NCI-H1694 treated with DMSO at 0.1 percent for 48 hours (cell line): Measurements from ENCODE around the gene ERH.
"Not testable (repeated sequence)": the region's sequence is repeated elsewhere in the genome, so short reads cannot be mapped to it uniquely, and the experiment has no call there.

Source experiments
- DNase-seq: peaks from one replicate; lab custom pipeline; 2025; lab: John Stamatoyannopoulos, UW

The ERH gene

DNA sequence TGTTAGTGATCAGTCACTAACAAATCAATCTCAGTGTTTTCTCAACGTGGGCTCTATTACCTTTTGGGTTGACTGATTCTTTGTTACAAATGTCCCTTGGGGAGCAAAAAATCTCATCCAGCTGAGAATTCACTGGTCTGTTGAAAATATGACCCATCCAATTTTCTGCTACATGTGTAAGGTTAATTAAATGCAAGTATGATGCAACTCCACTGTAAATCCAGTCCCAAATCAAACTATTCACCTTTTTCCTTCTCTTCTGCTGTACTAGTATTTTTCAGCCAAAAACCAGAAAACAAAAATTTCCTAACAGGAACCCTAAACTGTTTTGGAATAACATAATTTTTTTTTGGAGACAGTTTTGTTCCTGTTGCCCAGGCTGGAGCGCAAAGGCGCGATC, 2.2 kb downstream of the ERH start:
- DNase-seq = no peak

DNA sequence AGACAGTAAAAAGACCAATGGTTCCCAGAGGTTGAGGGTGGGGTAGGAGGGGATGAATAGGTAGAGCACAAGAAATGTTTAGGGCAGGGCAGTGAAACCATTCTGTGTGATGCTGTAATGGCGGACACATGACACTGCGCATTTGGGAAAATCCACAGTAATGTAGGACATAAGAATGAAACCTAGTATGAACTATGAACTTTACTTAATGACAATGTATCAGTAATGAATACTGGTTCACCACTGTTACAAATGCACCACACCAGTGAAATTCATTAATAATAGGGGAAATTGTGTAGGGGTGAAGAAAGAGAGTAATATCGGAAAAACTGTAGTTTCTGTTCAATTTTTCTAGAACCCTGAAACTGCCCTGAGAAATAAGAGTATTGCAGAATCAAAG, 5.6 kb downstream of the ERH start:
- no peak for DNase-seq

DNA sequence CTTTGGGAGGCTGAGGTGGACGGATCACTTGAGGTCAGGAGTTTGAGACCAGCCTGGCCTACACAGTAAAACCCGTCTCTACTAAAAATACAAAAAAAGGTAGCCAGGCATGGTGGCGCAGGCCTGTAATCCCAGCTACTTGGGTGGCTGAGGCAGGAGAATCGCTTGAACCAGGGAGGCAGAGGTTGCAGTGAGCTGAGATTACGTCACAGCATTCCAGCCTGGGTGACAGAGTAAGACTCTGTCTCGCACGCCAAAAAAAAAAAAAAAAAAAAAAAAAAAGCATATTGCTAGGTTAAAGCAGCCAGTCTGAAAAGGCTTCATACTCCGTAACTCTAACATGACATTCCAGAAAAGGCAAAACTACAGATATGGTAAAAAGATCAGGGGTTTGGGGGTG, 6.7 kb downstream of the ERH start:
- DNase-seq = not testable (repeated sequence)

DNA sequence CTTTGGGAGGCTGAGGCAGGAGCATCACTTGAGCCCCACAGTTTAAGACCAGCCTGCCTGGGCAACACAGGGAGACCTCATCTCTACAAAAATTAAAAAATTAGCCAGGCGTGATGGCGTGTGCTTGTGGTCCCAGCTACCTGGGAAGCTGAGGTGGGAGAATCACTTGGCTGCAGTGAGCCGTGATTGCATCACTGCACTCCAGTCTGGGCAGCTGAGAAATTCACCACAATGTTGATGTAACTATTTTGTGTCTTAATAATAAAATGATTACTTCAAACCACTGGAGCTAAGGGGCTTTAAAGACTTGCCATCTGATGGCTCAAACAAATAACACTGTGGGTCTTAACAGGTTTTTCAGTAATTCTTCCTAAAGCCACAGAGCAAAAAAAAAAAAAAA, 10.8 kb downstream of the ERH start:
- DNase-seq = no peak

DNA sequence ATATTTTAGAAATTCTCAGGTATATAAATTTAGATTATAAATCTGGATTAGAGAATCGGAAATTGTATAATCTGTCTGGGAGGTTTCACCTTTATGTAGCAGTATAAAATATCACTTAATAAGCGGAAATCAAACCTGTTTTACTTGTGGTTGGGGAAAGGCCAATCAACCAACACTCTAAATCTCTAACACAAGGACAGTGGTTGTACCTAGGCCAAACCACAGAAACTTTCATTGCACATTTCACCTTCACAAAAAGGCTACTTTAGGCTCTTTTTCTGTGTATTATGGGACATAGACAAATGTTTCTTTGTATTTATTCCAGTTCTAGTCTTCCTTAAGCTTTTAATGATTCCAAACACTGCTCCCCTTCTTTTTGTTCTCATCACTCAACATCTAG, 19.8 kb downstream of the ERH start:
- no peak for DNase-seq

DNA sequence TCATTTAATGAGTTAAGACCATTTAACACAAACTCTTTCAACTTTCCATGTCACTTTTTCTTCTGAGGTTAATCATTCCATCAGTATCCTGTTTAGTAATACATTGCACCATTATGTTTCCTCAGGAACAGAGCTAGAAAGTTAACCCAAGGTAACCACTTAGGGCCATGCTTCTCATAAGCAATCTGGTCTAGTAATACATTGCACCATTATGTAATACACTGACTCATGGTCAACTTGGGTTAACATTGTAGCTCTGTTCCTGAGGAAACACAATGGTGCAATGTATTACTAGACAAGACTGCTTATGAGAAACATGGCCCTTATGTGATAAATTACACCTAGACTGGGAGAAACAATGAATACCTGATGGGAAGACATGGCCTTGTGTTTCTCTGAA, 21.7 kb downstream of the ERH start:
- no peak for DNase-seq

DNA sequence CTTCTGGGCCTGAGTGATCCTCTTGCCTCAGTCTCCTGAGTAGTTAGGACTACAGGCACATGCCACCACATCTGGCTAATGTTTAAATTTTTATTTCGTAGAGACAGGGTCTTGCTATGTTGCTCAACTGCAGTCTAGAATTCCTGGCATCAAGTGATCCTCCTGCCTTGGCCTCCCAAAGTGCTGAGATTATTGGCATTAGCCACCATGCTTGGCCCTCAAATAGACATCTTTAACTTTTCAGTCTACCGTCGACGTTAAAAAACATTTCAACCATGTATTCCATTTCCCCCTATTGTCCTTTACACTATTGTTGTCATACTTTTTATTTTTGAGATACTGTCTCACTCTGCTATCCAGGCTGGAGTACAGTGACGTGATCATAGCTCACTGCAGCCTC, 22.4 kb downstream of the ERH start:
- no peak for DNase-seq

DNA sequence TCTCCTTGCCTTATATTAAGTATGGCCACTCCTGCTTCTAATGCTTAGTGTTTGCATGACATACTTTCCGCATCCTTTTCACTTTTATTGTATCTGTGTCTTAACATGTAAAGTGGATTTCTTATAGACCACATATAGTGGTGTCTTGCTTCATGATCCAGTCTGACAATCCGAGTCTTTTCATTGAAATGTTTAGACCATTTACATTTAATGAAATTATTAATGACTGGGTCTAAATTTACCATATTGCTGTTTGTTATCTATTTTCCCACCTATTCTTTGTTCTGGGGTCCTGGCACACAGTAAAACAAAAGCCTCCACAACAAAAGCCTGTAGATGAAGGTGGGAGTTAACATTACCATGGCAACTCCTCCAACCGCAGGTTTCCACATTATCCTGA, 22.9 kb downstream of the ERH start:
- DNase-seq = no peak

DNA sequence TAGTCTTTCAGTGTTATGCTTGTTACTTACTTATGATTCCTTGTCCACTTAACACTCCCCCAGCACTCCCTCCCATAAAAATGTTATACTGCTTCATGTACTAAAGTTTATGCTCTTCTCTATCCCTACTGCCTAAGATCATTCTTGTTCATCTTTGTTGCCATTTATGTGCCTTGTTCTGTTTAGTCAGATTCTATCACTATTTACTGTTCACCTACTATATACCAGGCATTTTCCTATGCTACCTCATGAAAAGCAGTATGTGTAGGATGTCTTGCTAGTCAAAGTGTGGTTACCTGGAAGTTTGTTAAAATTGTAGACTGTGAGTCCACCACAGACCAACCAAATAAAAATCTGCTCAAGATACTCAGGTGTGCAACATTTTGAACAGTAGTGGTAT, 23.9 kb downstream of the ERH start:
- DNase-seq = no peak

DNA sequence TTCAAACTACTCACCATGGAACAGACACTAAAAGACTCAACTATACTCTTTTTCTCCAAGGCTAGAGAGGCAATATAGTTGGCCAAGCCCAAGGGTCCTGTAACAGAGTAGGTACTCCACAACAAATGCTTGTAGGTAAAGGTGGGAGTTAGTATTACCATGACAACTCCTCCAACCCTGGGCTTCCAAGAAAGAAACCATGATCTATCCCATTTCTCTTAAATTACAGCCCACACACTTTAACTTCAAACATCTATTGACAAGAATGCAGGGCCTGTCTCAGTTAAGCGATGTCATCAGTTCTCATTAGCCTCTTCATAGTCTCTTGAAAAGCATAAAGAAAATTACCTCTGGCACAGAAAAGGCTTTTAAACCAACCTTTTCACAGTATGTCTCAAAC, 25.0 kb downstream of the ERH start:
- no peak for DNase-seq

DNA sequence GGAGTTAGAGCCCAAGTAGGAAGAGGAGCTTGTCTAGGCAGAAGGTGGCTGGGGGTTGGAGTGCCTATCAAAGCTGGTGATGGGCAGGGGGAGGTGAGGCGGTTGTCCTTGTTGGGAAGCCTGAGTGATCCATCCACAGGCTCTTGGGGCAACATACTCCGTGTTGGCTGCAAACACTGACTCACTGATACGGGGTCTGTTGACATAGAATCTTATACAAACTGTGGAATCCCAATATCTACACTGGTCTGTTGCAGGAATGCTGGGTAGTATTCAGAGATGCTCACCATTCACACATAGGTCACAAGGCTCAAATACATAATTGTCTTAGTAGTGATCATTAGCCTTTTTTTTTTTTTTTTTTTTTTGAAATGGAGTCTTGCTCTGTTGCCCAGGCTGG, 26.0 kb downstream of the ERH start:
- DNase-seq = no peak

DNA sequence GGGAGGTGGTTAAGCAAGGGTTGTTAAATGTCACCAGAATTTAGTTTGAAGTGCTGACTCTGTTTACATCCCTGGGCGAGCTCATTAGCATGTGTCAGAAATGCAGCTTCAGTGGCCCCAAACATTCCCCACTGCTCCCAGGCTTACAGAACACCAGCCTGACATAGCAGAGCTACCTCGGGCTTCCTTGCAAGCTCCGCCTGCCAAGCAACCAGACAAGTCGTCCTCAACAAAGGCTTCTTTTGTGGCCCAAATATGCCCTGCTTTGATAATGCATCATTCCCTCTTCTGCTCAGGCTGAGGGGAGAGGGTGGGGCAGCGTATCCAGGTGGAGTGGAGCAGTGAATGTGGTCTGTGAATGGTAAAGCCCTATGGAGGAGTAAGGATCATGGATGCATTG, 28.0 kb downstream of the ERH start:
- no peak for DNase-seq

DNA sequence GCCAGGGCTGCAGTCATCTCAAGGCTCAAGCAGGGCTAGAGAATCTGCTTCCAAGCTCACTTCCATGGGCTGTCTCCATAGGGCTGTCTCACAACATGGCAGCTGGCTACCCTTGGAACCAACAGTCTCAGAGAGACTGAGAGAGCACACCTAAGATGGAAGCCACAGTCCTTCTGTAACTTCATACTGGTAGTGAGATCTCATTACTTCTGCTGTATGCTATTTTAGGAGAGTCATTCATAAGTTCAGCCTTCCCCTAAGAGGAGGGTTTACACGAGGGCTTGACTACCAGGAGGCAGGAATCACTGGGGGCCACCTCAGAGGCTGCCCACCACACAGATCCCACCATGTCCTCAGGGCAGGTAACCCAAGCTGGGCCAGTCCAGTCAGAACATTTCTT, 29.7 kb downstream of the ERH start:
- DNase-seq = no peak

DNA sequence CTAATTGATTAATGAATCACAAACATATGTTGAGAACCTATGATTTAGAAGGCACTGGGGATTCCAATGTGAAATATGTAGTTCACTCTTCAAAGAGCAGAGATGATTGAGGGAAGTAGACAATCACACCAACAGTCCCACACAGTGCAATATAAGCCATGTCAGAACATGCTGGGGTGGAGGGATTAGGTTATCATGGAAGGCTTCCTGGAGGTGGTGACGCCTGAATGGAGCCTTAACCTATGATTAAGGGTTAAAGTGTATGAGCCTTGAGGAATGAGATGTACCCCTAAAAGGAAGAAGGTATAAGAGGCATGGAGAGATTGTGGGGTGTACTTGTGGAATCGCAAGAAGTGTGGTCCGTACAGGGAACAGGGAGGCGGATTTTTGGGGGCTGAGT, 31.3 kb downstream of the ERH start:
- no peak for DNase-seq

DNA sequence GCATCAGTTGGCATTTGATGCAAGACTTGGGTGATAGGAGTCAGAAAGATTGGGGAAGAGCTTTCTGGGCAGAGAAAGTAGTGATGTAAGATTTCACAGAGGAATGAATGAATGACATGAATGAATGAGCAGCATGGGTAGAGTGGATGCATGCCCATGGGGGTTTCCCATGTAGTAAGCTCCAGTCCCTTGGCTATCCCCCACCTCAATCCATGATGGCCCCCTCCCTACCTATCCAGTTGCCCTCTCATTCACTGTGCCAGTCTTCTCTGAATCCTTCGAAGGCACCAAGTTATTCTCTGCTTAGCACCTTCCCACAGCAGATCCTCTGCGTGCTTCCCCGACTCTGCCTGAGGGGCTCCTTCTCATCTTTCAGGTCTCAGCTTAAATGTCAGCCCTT, 32.0 kb downstream of the ERH start:
- DNase-seq = no peak

DNA sequence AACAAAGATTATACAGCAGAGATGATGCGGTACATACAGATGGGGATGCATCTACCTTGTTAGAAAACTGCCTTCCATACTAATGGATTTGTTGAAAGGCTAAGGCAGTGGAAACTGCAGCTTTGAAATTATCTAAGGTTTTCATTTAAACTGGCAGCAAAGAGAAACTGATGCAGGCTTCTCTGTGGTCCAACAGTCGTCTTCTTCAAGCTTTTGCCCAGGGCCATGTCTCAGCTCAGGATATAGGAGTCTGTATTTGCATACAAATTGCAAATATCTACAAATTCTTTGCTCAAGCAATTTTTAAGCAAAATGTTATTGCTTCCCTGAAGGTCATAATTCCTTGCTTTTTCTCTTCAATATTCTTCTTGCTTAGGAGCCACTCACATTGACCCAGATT, 33.7 kb downstream of the ERH start:
- DNase-seq = no peak

DNA sequence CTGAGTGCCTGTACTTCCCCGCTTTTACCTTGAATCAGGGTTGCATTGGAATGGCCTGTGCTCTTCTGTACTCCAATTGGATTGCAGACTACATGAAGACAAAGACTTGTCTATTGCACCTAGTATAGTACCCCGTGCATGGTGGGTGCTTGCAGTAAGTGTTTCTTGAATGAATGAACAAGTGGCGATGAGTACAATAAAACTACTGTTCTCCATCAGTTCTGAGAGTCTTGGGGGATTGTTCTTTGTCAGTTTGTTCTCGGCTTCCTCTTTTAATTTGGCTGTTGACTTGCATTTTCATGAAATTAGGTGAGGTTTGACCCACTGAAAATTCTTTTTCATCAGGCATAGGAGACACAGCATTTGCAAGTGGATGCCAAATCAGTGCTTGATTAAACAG, 34.1 kb downstream of the ERH start:
- no peak for DNase-seq

DNA sequence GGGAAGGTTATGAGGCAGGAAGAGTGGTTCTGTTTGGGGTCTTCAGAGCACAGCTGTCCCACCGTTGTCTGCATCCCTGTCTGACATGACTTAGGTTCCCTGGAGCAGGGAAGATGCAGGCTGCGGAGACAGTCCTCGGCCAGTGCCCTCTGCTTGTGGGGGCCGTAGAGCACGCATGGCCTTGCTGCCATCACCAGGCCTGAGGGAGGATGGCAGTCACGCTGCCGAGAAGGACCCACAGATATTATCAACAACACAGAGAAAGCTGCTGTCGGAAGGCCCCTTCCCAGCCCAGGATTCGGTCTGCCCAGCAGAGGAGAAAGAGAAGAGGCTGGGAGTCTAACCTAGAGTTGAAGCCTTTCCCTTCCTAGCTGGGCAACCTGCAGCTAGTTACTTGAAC, 35.0 kb downstream of the ERH start:
- DNase-seq = no peak

DNA sequence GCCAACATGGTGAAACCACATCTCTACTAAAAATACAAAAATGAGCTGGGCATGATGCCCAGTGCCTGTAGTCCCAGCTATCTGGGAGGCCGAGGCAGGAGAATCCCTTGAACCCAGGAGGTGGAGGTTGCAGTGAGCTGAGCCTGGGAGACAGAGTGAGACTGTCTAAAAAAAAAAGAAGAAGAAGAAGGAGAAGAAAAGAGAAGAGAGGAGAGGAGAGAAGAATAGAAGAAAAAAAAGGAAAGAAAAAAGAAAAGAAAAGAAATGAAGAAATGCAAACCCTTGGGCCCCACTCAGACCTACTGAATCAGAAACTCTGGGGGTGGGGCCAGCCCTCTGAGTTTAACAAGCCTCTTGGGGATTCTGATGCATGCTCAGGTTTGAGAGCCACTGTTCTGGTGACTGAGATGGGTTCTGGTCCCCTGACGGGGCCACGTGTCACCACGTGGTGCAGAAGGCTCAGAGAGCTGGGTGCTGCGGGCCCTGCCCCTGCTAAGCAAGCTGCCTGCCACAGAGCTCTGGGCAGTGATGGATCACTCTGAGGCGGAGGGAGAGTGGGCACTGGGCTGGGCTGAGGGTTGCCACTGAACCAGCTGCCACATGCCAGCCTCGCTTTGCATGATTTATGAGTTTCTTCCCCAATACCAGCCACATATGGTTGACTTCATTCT, 37.5 kb downstream of the ERH start:
- DNase-seq = no peak

DNA sequence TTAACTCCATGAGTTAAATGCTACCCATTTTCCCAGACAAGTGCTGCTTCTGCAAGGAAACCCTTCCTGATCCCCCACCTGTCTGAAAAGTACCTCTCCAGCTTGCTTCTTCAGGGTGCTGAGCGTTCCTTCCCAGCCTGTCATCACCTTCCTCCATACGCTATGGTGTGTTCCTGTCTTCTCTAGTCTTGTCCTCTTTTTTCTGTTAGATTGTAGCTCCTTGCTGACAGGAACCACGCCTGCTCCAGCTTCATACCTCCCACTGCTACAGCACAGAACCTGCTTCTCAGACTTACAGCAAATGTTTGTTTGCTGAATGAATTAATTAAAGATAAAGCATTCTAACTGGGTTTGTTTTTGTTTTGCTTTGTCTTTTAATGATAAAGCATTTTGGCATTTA, 39.1 kb downstream of the ERH start:
- no peak for DNase-seq

DNA sequence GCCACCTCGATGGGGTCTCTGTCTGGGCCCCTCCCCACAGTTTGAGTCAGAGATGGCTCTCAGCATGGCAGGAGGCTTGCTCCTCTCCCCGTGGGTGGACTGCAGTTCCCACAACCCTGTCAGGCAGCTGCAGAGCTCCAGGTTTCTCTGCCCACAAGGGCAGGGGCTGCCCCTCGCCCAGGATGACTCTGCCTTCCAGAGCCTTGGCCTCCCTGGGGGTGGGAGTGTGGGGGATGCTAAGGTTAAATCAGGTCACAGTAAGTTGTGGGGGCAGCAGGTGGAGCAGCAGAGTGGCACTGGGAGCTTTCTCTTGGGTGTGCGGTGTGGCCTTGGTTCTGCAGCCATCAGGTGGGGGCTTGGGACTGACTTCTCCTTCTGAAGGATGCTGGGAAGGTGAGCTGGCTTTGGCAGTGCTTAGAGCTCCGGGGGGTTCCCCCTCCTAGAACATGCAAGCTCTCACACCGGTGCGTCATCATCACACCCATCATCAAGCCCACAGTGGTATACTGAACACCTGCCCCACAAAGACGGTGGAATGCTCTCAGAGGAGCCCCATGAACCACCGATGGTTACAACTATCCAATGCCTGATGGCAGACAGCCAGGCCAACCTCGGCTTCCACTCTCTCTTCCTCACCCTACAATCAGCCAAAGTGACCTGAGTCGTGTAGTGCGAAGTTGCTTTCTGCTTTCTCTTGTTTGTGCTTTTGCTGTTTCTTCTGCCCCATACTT, 39.7 kb downstream of the ERH start:
- no peak for DNase-seq

DNA sequence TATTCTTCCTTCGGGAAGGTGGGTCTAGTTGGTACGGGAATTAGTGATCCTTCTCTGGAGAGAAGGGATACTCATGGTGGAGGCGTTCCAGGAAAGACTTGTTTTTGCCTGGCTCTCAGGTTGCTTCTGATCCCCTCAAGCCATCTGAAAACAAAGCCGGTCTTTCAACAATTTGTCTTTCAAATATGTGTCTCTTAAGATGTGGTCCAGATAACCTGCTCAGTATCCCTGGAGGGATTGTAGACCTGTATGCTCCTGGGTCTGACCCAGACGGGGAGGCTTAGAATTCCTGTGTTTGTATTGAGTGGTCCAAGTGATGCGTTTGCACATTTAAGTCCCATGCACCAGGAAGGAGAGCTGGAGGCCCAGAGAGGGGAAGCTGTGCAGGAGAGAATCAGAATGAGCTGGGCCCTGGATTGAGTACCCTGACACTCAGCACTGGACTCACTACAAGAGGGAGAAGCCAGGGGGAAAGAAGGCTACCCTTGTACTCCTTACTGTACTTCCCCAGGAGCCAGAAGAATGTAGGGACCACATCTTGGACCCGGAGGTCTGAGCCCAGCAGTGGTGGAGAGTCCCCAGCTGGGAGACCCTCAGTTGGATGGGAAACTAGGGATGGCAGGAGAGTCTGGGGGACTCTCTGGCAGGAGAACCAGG, 40.4 kb downstream of the ERH start:
- no peak for DNase-seq

DNA sequence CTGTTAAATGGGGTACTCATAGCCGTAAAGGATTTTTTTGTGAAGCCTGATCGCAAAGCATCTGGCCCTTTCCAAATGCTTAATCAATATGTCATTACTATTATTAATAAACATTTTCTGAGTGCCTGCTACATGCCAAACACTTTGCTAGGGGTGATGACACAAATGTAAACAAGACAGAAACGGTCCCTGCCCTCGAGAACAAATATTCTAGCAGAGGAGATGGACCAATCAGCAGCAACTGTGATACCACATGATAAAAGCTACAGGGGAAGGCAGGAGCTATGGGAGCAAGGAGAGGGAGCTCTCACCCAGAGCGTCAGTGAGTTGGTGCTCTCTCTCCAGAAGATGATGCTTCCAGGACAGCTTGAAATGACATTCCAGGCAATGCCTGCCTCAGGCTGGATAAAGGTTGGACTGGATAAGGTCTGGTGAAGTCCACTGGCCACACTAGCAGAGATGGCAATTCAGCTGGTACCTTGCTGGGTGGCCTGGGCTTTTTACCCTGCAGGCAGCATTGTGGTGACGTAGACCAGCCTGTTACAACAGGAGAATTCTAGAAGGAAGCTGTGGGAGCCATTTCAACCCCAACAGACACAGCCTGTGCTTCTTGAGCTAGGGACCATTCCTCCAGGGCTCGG, 41.1 kb downstream of the ERH start:
- no peak for DNase-seq
